Measurements from ENCODE around the gene IGFBP6. TPM values are rescaled to one million over a fixed set of nuclear protein-coding genes. Genes with fewer than 3 reads are reported as not detected.

Gene IGFBP6
- total and polyA plus RNA-seq, 12 donors = 27.0 to 182 (median 41.0) TPM

DNA sequence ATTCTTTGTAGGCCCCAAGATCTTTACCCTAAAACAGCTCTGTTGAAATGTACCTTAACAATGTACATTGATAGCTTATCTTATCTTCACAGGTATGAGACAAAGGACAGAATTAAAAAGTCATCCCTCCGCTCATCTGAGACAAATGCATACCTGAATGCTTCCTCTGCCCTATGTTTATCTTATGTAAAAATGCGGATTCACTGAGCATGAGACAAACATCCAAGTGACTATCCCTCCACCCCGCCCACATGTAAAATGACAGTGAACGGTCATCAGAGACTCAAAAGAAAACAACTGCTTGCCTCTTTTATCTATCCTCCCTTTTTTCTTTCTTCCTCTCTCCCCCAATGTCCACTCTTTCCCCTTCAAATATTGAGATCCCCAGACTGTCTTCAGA lies 45.9 kb downstream of the IGFBP6 start:
- no peaks in the 10 kb centered on the region for H3K4me1 ChIP-seq
- no peaks in the 10 kb centered on the region for H3K27me3 ChIP-seq
- no peak overlapping the region for H3K27ac ChIP-seq
- intact Hi-C loops (cut with DNase I) = no loop called here
- TF ChIP-seq, protein P1, sequence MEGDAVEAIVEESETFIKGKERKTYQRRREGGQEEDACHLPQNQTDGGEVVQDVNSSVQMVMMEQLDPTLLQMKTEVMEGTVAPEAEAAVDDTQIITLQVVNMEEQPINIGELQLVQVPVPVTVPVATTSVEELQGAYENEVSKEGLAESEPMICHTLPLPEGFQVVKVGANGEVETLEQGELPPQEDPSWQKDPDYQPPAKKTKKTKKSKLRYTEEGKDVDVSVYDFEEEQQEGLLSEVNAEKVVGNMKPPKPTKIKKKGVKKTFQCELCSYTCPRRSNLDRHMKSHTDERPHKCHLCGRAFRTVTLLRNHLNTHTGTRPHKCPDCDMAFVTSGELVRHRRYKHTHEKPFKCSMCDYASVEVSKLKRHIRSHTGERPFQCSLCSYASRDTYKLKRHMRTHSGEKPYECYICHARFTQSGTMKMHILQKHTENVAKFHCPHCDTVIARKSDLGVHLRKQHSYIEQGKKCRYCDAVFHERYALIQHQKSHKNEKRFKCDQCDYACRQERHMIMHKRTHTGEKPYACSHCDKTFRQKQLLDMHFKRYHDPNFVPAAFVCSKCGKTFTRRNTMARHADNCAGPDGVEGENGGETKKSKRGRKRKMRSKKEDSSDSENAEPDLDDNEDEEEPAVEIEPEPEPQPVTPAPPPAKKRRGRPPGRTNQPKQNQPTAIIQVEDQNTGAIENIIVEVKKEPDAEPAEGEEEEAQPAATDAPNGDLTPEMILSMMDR (IDR thresholded peaks at IDR 0.05) = no peak
- 77 to 80% methylated on average over 4 of the region's 4 CpGs for WGBS, 2 donors
- H3K4me3 ChIP-seq = no peak overlapping the region
- H3K9me3 ChIP-seq = peaks cover 0 to 9% (median 0%) of the 10 kb centered on the region in 11 donors
- no peak for ATAC-seq
- no peaks in the 10 kb centered on the region for H3K36me3 ChIP-seq
- no peak for DNase-seq

DNA sequence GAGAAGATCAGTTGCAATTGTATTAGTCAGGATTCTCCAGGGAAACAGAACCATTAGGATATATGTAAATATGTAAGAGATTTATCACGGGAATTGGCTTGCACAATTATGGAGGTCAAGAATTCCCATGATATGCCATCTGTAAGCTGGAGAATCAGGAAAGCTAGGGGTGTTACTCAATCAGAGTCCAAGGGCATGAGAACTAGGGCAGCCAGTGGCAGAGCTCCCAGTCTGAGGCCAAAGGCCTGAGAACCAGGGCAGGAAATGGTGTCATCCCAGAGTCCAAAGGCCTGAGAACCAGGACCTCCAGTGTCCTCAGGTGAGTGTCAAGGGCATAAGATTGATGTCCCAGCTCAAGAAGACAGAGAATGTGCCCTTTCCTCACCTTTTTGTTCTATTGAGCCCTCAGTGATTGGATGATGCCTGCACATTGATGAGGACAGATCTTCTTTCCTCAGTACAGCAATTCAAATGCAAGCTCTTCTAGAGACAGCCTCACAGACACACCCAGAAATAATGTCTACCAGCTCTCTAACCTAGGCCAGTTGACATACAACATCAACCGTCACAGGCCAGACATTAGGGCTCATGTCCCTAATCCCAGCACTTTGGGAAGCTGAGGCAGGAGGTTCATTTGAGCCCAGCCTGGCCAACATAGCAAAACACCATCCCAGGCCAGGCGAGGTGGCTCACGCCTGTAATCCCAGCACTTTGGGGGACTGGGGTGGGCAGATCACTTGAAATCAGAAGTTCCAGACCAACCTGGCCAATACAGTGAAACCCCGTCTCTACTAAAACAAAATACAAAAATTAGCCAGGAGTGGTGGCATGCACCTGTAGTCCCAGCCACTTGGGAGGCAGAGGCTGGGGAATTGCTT lies 48.2 kb downstream of the IGFBP6 start:
- Histone ChIP-seq H3K9me3 (no peaks in the 10 kb centered on the region), H3K27ac (no peak overlapping the region), H3K27me3 (no peaks in the 10 kb centered on the region), H3K4me3 (no peak overlapping the region), H3K36me3 (no peaks in the 10 kb centered on the region), H3K4me1 (no peaks in the 10 kb centered on the region)
- WGBS, 2 donors = 93% methylated on average over 5 of the region's 5 CpGs
- DNase-seq (no peak), ATAC-seq (peak in 1 of 8 donors; percentile 53)
- intact Hi-C loops (cut with DNase I) = no loop called here
- TF ChIP-seq, protein P1 (IDR thresholded peaks at IDR 0.05) = no peak

GRCh38 chr12:53147181-53147580 lies 49.7 kb downstream of the IGFBP6 start:
- 89 to 91% methylated on average over 5 of the region's 5 CpGs for WGBS, 2 donors
- no peaks in the 10 kb centered on the region for H3K27me3 ChIP-seq
- H3K36me3 ChIP-seq = no peaks in the 10 kb centered on the region
- no peaks in the 10 kb centered on the region for H3K4me1 ChIP-seq
- no peaks in the 10 kb centered on the region for H3K9me3 ChIP-seq
- no peak for DNase-seq
- no peak overlapping the region for H3K4me3 ChIP-seq
- TF ChIP-seq, protein P1 (IDR thresholded peaks at IDR 0.05) = no peak
- intact Hi-C loops (cut with DNase I) = no loop called here
- ATAC-seq = no peak
- no peak overlapping the region for H3K27ac ChIP-seq

DNA sequence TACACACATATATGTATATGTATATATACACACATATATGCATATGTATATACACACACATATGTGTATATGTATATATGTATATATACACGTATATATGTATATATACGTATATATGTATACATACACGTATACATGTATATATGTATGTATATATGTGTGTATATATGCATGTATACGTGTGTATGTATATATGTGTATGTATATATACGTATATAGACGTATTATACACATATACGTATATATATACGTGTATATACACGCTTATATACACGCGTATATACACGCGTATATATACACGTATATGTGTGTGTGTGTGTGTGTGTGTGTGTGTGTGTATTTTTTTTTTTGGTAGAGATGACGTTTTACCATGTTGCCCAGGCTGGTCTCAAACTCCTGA lies 50.2 kb downstream of the IGFBP6 start:
- no peaks in the 10 kb centered on the region for H3K27me3 ChIP-seq
- no peak for DNase-seq
- no peak overlapping the region for H3K27ac ChIP-seq
- TF ChIP-seq, protein P1 (IDR thresholded peaks at IDR 0.05) = no peak
- H3K4me3 ChIP-seq = no peak overlapping the region
- H3K9me3 ChIP-seq = no peaks in the 10 kb centered on the region
- ATAC-seq = no peak
- no peaks in the 10 kb centered on the region for H3K4me1 ChIP-seq
- WGBS, 2 donors = 90 to 92% methylated on average over 15 of the region's 15 CpGs
- H3K36me3 ChIP-seq = no peaks in the 10 kb centered on the region
- intact Hi-C loops (cut with DNase I) = no loop called here

All from heart right ventricle (tissue), 16 donors.